ENCODE measurements around the gene PTPRD.

The PTPRD gene

GRCh38 chr9:9754186-9754585 lies 858.6 kb downstream of the PTPRD start:
- Histone ChIP-seq H3K4me3 (ENCODE audit: low read length) (no peak overlapping the region), H3K9me2 (replicated peaks; ENCODE audit: control insufficient read depth, low read length) (no peaks in the 10 kb centered on the region), H3K4me2 (ENCODE audit: low read length) (no peak overlapping the region), H3K27me3 (ENCODE audit: control insufficient read depth, low read length) (no peaks in the 10 kb centered on the region), H3K9me3 (ENCODE audit: control insufficient read depth, insufficient read depth, low read length) (no peaks in the 10 kb centered on the region), H3K27ac (ENCODE audit: low read depth, low read length) (no peak overlapping the region), H3K79me2 (ENCODE audit: control insufficient read depth, low read length) (no peaks in the 10 kb centered on the region), H3F3A (ENCODE audit: control insufficient read depth, insufficient read depth) (no peaks in the 10 kb centered on the region), H4K20me1 (ENCODE audit: control insufficient read depth, insufficient read depth, low read depth, low read length) (no peaks in the 10 kb centered on the region), H3K36me3 (ENCODE audit: control insufficient read depth, low read length) (no peaks in the 10 kb centered on the region), H3K4me1 (ENCODE audit: control insufficient read depth, low read length) (no peaks in the 10 kb centered on the region)
- no peak for TF ChIP-seq EZH2phosphoT487 (IDR thresholded peaks at IDR 0.05; ENCODE audit: borderline replicate concordance, low read length)
- no peak for TF ChIP-seq CTCF (IDR thresholded peaks at IDR 0.05; ENCODE audit: low read depth, low read length, poor library complexity, severe bottlenecking)

- Histone ChIP-seq H3K9me2 (replicated peaks; ENCODE audit: control insufficient read depth, low read length) (no peaks in the 10 kb centered on the region), H3F3A (ENCODE audit: control insufficient read depth, insufficient read depth) (no peaks in the 10 kb centered on the region), H3K79me2 (ENCODE audit: control insufficient read depth, low read length) (no peaks in the 10 kb centered on the region), H3K36me3 (ENCODE audit: control insufficient read depth, low read length) (no peaks in the 10 kb centered on the region), H3K27me3 (ENCODE audit: control insufficient read depth, low read length) (no peaks in the 10 kb centered on the region), H3K4me1 (ENCODE audit: control insufficient read depth, low read length) (no peaks in the 10 kb centered on the region), H4K20me1 (ENCODE audit: control insufficient read depth, insufficient read depth, low read depth, low read length) (no peaks in the 10 kb centered on the region), H3K4me3 (ENCODE audit: low read length) (no peak overlapping the region), H3K4me2 (ENCODE audit: low read length) (no peak overlapping the region), H3K27ac (ENCODE audit: low read depth, low read length) (no peak overlapping the region), H3K9me3 (ENCODE audit: control insufficient read depth, insufficient read depth, low read length) (no peaks in the 10 kb centered on the region)
- TF ChIP-seq EZH2phosphoT487 (IDR thresholded peaks at IDR 0.05; ENCODE audit: borderline replicate concordance, low read length), result no peak
- no peak for TF ChIP-seq CTCF (IDR thresholded peaks at IDR 0.05; ENCODE audit: low read depth, low read length, poor library complexity, severe bottlenecking)
These were observed 859.5 kb downstream of the PTPRD start for GRCh38 chr9:9753266-9753665.

- Histone ChIP-seq H3F3A (ENCODE audit: control insufficient read depth, insufficient read depth) (no peaks in the 10 kb centered on the region), H3K27me3 (ENCODE audit: control insufficient read depth, low read length) (no peaks in the 10 kb centered on the region), H3K79me2 (ENCODE audit: control insufficient read depth, low read length) (no peaks in the 10 kb centered on the region), H3K9me3 (ENCODE audit: control insufficient read depth, insufficient read depth, low read length) (no peaks in the 10 kb centered on the region), H4K20me1 (ENCODE audit: control insufficient read depth, insufficient read depth, low read depth, low read length) (no peaks in the 10 kb centered on the region), H3K4me3 (ENCODE audit: low read length) (no peak overlapping the region), H3K27ac (ENCODE audit: low read depth, low read length) (no peak overlapping the region), H3K4me2 (ENCODE audit: low read length) (no peak overlapping the region), H3K36me3 (ENCODE audit: control insufficient read depth, low read length) (no peaks in the 10 kb centered on the region), H3K4me1 (ENCODE audit: control insufficient read depth, low read length) (no peaks in the 10 kb centered on the region), H3K9me2 (replicated peaks; ENCODE audit: control insufficient read depth, low read length) (no peaks in the 10 kb centered on the region)
- TF ChIP-seq EZH2phosphoT487 (IDR thresholded peaks at IDR 0.05; ENCODE audit: borderline replicate concordance, low read length) (no peak), CTCF (IDR thresholded peaks at IDR 0.05; ENCODE audit: low read depth, low read length, poor library complexity, severe bottlenecking) (no peak)
These were observed 860.1 kb downstream of the PTPRD start for GRCh38 chr9:9752722-9753121.

- no peaks in the 10 kb centered on the region for H4K20me1 ChIP-seq (ENCODE audit: control insufficient read depth, insufficient read depth, low read depth, low read length)
- H3K4me2 ChIP-seq (ENCODE audit: low read length), result no peak overlapping the region
- H3K79me2 ChIP-seq (ENCODE audit: control insufficient read depth, low read length), result no peaks in the 10 kb centered on the region
- H3K4me1 ChIP-seq (ENCODE audit: control insufficient read depth, low read length), result peaks cover 4% of the 10 kb centered on the region
- H3K4me3 ChIP-seq (ENCODE audit: low read length), result no peak overlapping the region
- no peaks in the 10 kb centered on the region for H3F3A ChIP-seq (ENCODE audit: control insufficient read depth, insufficient read depth)
- no peaks in the 10 kb centered on the region for H3K9me2 ChIP-seq (replicated peaks; ENCODE audit: control insufficient read depth, low read length)
- no peak for TF ChIP-seq EZH2phosphoT487 (IDR thresholded peaks at IDR 0.05; ENCODE audit: borderline replicate concordance, low read length)
- TF ChIP-seq CTCF (IDR thresholded peaks at IDR 0.05; ENCODE audit: low read depth, low read length, poor library complexity, severe bottlenecking), result no peak
- H3K27ac ChIP-seq (ENCODE audit: low read depth, low read length), result no peak overlapping the region
- H3K9me3 ChIP-seq (ENCODE audit: control insufficient read depth, insufficient read depth, low read length), result no peaks in the 10 kb centered on the region
- H3K27me3 ChIP-seq (ENCODE audit: control insufficient read depth, low read length), result no peaks in the 10 kb centered on the region
- no peaks in the 10 kb centered on the region for H3K36me3 ChIP-seq (ENCODE audit: control insufficient read depth, low read length)
These were observed 860.8 kb downstream of the PTPRD start for GRCh38 chr9:9751996-9752395.

Measured in DOHH2 (cell line).